Measurements from ENCODE around the gene GHR.
"Not testable (repeated sequence)": the region's sequence is repeated elsewhere in the genome, so short reads cannot be mapped to it uniquely, and the experiment has no call there.

Gene GHR

GRCh38 chr5:42555797-42556196, 132.6 kb downstream of the GHR start:
- H3K27ac Mint-ChIP-seq: no peak overlapping the region
- H3K36me3 Mint-ChIP-seq (ENCODE audit: low read depth): no peaks in the 10 kb centered on the region
- peaks cover 4% of the 10 kb centered on the region for H3K27me3 Mint-ChIP-seq
- H3K4me3 Mint-ChIP-seq: no peak overlapping the region
- H3K9me3 Mint-ChIP-seq: no peaks in the 10 kb centered on the region
- no peaks in the 10 kb centered on the region for H3K4me1 Mint-ChIP-seq (ENCODE audit: low read depth)

GRCh38 chr5:42557689-42558088, 134.4 kb downstream of the GHR start:
- no peaks in the 10 kb centered on the region for H3K4me1 Mint-ChIP-seq (ENCODE audit: low read depth)
- H3K36me3 Mint-ChIP-seq (ENCODE audit: low read depth): no peaks in the 10 kb centered on the region
- no peak overlapping the region for H3K27ac Mint-ChIP-seq
- no peaks in the 10 kb centered on the region for H3K9me3 Mint-ChIP-seq
- H3K27me3 Mint-ChIP-seq: peaks cover 9% of the 10 kb centered on the region
- H3K4me3 Mint-ChIP-seq: no peak overlapping the region

GRCh38 chr5:42561656-42562055, 138.4 kb downstream of the GHR start:
- no peaks in the 10 kb centered on the region for H3K4me1 Mint-ChIP-seq (ENCODE audit: low read depth)
- no peak overlapping the region for H3K27ac Mint-ChIP-seq
- H3K36me3 Mint-ChIP-seq (ENCODE audit: low read depth): no peaks in the 10 kb centered on the region
- H3K27me3 Mint-ChIP-seq: peaks cover 9% of the 10 kb centered on the region
- no peak overlapping the region for H3K4me3 Mint-ChIP-seq
- H3K9me3 Mint-ChIP-seq: no peaks in the 10 kb centered on the region

DNA sequence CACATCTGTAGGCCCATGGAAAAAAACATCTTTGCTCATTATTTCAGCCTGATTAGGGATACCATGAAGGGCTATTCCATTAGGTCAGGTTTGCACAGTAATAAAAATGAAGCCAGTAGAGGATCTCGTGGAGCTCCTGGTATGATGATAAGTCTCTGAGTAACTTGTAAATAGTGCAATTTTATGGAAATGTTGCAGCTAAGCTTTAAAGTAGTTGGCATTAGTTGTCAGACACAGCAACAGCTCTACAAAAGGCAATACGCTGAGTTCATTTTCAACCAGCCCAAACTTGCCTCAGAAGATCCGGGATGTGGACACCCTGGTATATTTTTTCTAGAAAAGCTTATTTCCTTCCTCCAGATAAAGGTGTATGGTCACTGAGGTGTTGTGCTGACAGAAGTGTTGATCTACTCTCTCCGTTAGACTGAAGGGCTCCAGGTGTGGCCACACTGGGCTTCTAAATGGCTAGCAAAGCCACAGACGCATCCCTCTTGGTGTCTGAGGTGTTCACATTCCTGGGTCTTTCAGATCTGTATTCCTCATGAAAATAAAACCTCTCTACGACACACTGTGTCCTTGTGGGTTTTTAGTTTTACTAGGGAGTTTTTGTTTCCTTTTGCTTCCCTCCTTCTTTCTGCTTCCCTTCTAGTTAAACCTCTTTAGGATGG, 141.6 kb downstream of the GHR start:
- Mint-ChIP-seq H3K4me3 (no peak overlapping the region), H3K9me3 (no peaks in the 10 kb centered on the region), H3K36me3 (ENCODE audit: low read depth) (no peaks in the 10 kb centered on the region)

GRCh38 chr5:42566652-42567295, 143.5 kb downstream of the GHR start:
- no peak overlapping the region for H3K4me3 Mint-ChIP-seq
- no peaks in the 10 kb centered on the region for H3K4me1 Mint-ChIP-seq (ENCODE audit: low read depth)
- H3K36me3 Mint-ChIP-seq (ENCODE audit: low read depth): no peaks in the 10 kb centered on the region
- H3K27me3 Mint-ChIP-seq: peaks cover 2% of the 10 kb centered on the region
- no peaks in the 10 kb centered on the region for H3K9me3 Mint-ChIP-seq
- H3K27ac Mint-ChIP-seq: no peak overlapping the region

More for the DNA sequence above, 141.6 kb downstream of the GHR start:
- H3K27me3 Mint-ChIP-seq: peaks cover 9% of the 10 kb centered on the region
- no peak overlapping the region for H3K27ac Mint-ChIP-seq
- no peaks in the 10 kb centered on the region for H3K4me1 Mint-ChIP-seq (ENCODE audit: low read depth)

GRCh38 chr5:42569325-42569724, 146.1 kb downstream of the GHR start:
- Mint-ChIP-seq H3K9me3 (no peaks in the 10 kb centered on the region), H3K27ac (no peak overlapping the region), H3K36me3 (ENCODE audit: low read depth) (no peaks in the 10 kb centered on the region), H3K4me1 (ENCODE audit: low read depth) (no peaks in the 10 kb centered on the region), H3K4me3 (no peak overlapping the region), H3K27me3 (peaks cover 11% of the 10 kb centered on the region)

DNA sequence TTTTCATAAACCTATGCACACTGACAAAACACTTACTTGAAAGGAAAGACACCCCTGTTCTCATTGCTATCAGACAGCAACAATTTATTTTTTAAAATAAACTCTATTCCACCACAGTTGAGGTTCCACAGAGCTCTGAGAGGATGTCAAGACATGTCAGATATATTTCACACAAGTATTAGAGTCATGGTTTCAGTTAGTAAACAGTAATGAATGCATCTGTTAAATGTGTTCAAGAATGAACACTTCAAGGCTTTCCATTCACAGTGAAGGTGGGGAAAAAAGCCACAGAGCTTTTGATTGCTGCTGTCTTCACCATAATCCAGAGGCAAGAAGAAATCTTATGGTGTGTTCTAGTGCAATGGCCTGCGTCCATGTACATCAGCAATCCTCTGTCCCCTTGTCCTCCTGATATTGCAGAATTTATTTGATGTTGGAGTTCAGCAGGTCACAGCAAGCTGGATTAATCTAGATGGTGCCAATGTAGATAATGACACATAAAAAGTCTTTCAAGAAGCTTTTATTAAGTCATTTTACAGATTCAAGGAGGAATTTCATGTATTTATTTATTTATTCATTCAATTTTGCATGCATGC, 146.8 kb downstream of the GHR start:
- H3K9me3 Mint-ChIP-seq: no peaks in the 10 kb centered on the region
- no peaks in the 10 kb centered on the region for H3K4me1 Mint-ChIP-seq (ENCODE audit: low read depth)
- peaks cover 18% of the 10 kb centered on the region for H3K27me3 Mint-ChIP-seq
- no peaks in the 10 kb centered on the region for H3K36me3 Mint-ChIP-seq (ENCODE audit: low read depth)
- H3K27ac Mint-ChIP-seq: no peak overlapping the region
- H3K4me3 Mint-ChIP-seq: no peak overlapping the region

- Mint-ChIP-seq H3K27ac (no peak overlapping the region), H3K4me3 (no peak overlapping the region), H3K4me1 (ENCODE audit: low read depth) (no peaks in the 10 kb centered on the region), H3K36me3 (ENCODE audit: low read depth) (no peaks in the 10 kb centered on the region), H3K27me3 (peaks cover 21% of the 10 kb centered on the region), H3K9me3 (no peaks in the 10 kb centered on the region)
Observed at GRCh38 chr5:42570966-42571960, 148.0 kb downstream of the GHR start.

GRCh38 chr5:42572313-42572712, 149.1 kb downstream of the GHR start:
- no peak overlapping the region for H3K27ac Mint-ChIP-seq
- peaks cover 24% of the 10 kb centered on the region for H3K27me3 Mint-ChIP-seq
- H3K4me1 Mint-ChIP-seq (ENCODE audit: low read depth): no peaks in the 10 kb centered on the region
- no peaks in the 10 kb centered on the region for H3K9me3 Mint-ChIP-seq
- no peak overlapping the region for H3K4me3 Mint-ChIP-seq
- H3K36me3 Mint-ChIP-seq (ENCODE audit: low read depth): no peaks in the 10 kb centered on the region

DNA sequence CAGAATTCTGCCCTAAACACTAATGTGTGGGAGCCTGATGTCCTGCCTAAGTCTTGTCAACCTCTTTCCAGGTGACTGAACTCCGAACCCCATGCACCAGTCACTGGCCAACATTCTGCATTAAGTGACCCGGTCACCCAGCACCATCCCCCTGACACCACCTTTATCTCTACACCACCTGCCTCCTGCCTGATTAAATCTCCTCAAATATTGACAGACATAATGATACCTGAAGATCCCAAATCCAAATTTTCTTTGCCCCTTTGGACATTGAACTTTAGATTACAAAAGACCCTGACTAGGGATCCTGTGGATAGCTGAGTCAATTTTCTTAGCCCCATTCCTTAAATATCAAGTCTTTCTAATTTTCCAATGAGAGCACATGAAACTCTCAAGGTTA, 150.1 kb downstream of the GHR start:
- H3K27ac Mint-ChIP-seq: no peak overlapping the region
- no peaks in the 10 kb centered on the region for H3K4me1 Mint-ChIP-seq (ENCODE audit: low read depth)
- no peak overlapping the region for H3K4me3 Mint-ChIP-seq
- H3K27me3 Mint-ChIP-seq: peaks cover 27% of the 10 kb centered on the region
- no peaks in the 10 kb centered on the region for H3K9me3 Mint-ChIP-seq
- H3K36me3 Mint-ChIP-seq (ENCODE audit: low read depth): no peaks in the 10 kb centered on the region

GRCh38 chr5:42575914-42576313, 152.7 kb downstream of the GHR start:
- H3K4me1 Mint-ChIP-seq (ENCODE audit: low read depth); H3K4me3 Mint-ChIP-seq; H3K27ac Mint-ChIP-seq; H3K9me3 Mint-ChIP-seq; H3K36me3 Mint-ChIP-seq (ENCODE audit: low read depth): not testable (repeated sequence)
- peaks cover 27% of the 10 kb centered on the region for H3K27me3 Mint-ChIP-seq

DNA sequence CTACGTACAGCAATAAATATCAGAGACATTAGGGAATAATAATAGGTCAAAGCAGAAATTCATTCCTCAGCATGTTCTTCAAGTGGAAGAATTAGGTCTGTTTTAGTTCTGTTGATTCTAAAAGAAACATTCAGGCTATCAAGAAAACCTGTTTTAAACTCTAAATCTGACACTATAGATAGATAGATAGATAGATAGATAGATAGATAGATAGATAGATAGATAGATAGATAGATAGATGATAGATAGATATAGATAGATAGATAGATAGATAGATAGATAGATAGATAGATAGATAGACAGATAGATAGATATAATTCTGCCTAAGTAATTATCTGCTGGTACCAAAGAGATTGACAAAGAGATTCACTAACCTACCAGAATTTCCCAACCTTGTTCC, 155.7 kb downstream of the GHR start:
- H3K4me3 Mint-ChIP-seq; H3K4me1 Mint-ChIP-seq (ENCODE audit: low read depth); H3K36me3 Mint-ChIP-seq (ENCODE audit: low read depth); H3K27ac Mint-ChIP-seq; H3K9me3 Mint-ChIP-seq: not testable (repeated sequence)
- peaks cover 17% of the 10 kb centered on the region for H3K27me3 Mint-ChIP-seq

GRCh38 chr5:42579320-42579719, 156.1 kb downstream of the GHR start:
- Mint-ChIP-seq H3K27ac (no peak overlapping the region), H3K4me3 (no peak overlapping the region), H3K4me1 (ENCODE audit: low read depth) (no peaks in the 10 kb centered on the region), H3K27me3 (peaks cover 17% of the 10 kb centered on the region), H3K36me3 (ENCODE audit: low read depth) (no peaks in the 10 kb centered on the region), H3K9me3 (no peaks in the 10 kb centered on the region)

- Mint-ChIP-seq H3K9me3 (no peaks in the 10 kb centered on the region), H3K4me1 (ENCODE audit: low read depth) (no peaks in the 10 kb centered on the region), H3K27ac (no peak overlapping the region), H3K36me3 (ENCODE audit: low read depth) (no peaks in the 10 kb centered on the region), H3K27me3 (peaks cover 6% of the 10 kb centered on the region), H3K4me3 (no peak overlapping the region)
Observed at GRCh38 chr5:42581845-42582244, 158.6 kb downstream of the GHR start.

GRCh38 chr5:42582723-42583122, 159.5 kb downstream of the GHR start:
- H3K4me1 Mint-ChIP-seq (ENCODE audit: low read depth): no peaks in the 10 kb centered on the region
- peaks cover 6% of the 10 kb centered on the region for H3K27me3 Mint-ChIP-seq
- H3K27ac Mint-ChIP-seq: no peak overlapping the region
- no peaks in the 10 kb centered on the region for H3K36me3 Mint-ChIP-seq (ENCODE audit: low read depth)
- H3K9me3 Mint-ChIP-seq: no peaks in the 10 kb centered on the region
- no peak overlapping the region for H3K4me3 Mint-ChIP-seq
